Natural killer cell (primary cell): Measurements from ENCODE around the gene TIAM1. TPM values are rescaled to one million over a fixed set of nuclear protein-coding genes. Genes with fewer than 3 reads are reported as not detected.

Experiments used
- ATAC-seq, 3 donors: fragments of 150-1000 bp in 2 of 3; fragments of 200-7000 bp in 1 of 3; cut with Tn5 transposase; 1 replicate in 1 of 3; 2 replicates in 2 of 3; pipeline ENCODE4 v1.10.0; 2021; ENCODE audit warnings: mild to moderate bottlenecking in 2 of 3, moderate library complexity in 2 of 3
- DNase-seq, 2 donors: peaks; one replicate each; pipeline versions ENCODE4 v3.0.0 to v3.0.0-alpha.2; 2013 to 2021; ENCODE audit warnings: mixed read lengths in 1 of 2
- H3K27ac ChIP-seq: one replicate; pipeline ENCODE4 v1.5.1; 2013; ENCODE audit warnings: mild to moderate bottlenecking, low read length
- H3K27me3 ChIP-seq: one replicate; pipeline ENCODE4 v1.6.1; 2013; ENCODE audit warnings: low read length; ENCODE audit not compliant: control insufficient read depth, insufficient read depth
- H3K36me3 ChIP-seq: one replicate; pipeline ENCODE4 v1.6.1; 2013; ENCODE audit warnings: low read length; ENCODE audit not compliant: control insufficient read depth, insufficient read depth
- H3K4me1 ChIP-seq: one replicate; pipeline ENCODE4 v1.6.1; 2013; ENCODE audit warnings: low read length; ENCODE audit not compliant: control insufficient read depth, insufficient read depth
- H3K4me3 ChIP-seq: one replicate; pipeline ENCODE4 v1.5.1; 2013; ENCODE audit warnings: low read length
- H3K9me3 ChIP-seq: one replicate; pipeline ENCODE4 v1.6.1; 2013; ENCODE audit warnings: low read length; ENCODE audit not compliant: control insufficient read depth, insufficient read depth
- H3K27ac Mint-ChIP-seq, 2 donors: one replicate each; pipeline ENCODE4 v1.8.0; 2022; ENCODE audit warnings: mild to moderate bottlenecking in 2 of 2, mixed read lengths in 2 of 2, moderate library complexity in 1 of 2
- H3K27me3 Mint-ChIP-seq, 2 donors: one replicate each; pipeline ENCODE4 v1.8.0; 2022; ENCODE audit warnings: low read depth in 2 of 2, mixed read lengths in 2 of 2
- H3K36me3 Mint-ChIP-seq: one replicate; pipeline ENCODE4 v1.8.0; 2022; ENCODE audit warnings: mixed read lengths
- H3K4me1 Mint-ChIP-seq, 2 donors: one replicate each; pipeline ENCODE4 v1.8.0; 2022; ENCODE audit warnings: mixed read lengths in 2 of 2
- H3K4me3 Mint-ChIP-seq: one replicate; pipeline ENCODE4 v1.8.0; 2022; ENCODE audit warnings: mild to moderate bottlenecking, moderate library complexity, mixed read lengths
- H3K9me3 Mint-ChIP-seq, 2 donors: one replicate each; pipeline ENCODE4 v1.8.0; 2022; ENCODE audit warnings: mixed read lengths in 2 of 2
- whole genome bisulfite sequencing: methylation state at CpG from one replicate; pipeline ENCODE4 v1.1.7; 2013; ENCODE audit warnings: missing lambda C conversion rate; ENCODE audit not compliant: insufficient coverage; 5-methylcytosine and 5-hydroxymethylcytosine counted together
- intact Hi-C: fragments of 100-400 bp; cut with micrococcal nuclease; formaldehyde crosslinking; loops from one replicate; pipeline ENCODE4 v1.14.2; 2022
- total RNA-seq, 4 donors: library from RNA; stranded (reverse); fragments of 120-200 nt in 1 of 4; gene quantifications; one replicate each; pipeline versions ENCODE4 v1.2.3 to v1.2.4, GENCODE V29; 2013 to 2022
- TF ChIP-seq, protein P1 (sequence below): fragments of 200-600 bp; IDR thresholded peaks from one replicate; pipeline ENCODE4 v1.8.0; 2022; ENCODE audit warnings: antibody characterized with exemption

Gene TIAM1
- total RNA-seq, 3 donors from 2014 or later (not counting 1 experiment from before 2014, with no cell fraction given), result 19.1 to 32.3 (median 19.4) TPM

GRCh38 chr21:31205412-31205811, 138.6 kb downstream of the TIAM1 start:
- no peak overlapping the region for H3K27ac Mint-ChIP-seq
- no peaks in the 10 kb centered on the region for H3K27me3 Mint-ChIP-seq
- DNase-seq, result no peak
- intact Hi-C loops, result no loop called here
- no peaks in the 10 kb centered on the region for H3K36me3 ChIP-seq
- H3K36me3 Mint-ChIP-seq, result no peaks in the 10 kb centered on the region
- no peak overlapping the region for H3K4me3 Mint-ChIP-seq
- 86% methylated on average over 1 of the region's 1 CpG for WGBS
- no peaks in the 10 kb centered on the region for H3K27me3 ChIP-seq
- H3K9me3 Mint-ChIP-seq, result no peaks in the 10 kb centered on the region
- no peak overlapping the region for H3K27ac ChIP-seq
- TF ChIP-seq, protein P1, sequence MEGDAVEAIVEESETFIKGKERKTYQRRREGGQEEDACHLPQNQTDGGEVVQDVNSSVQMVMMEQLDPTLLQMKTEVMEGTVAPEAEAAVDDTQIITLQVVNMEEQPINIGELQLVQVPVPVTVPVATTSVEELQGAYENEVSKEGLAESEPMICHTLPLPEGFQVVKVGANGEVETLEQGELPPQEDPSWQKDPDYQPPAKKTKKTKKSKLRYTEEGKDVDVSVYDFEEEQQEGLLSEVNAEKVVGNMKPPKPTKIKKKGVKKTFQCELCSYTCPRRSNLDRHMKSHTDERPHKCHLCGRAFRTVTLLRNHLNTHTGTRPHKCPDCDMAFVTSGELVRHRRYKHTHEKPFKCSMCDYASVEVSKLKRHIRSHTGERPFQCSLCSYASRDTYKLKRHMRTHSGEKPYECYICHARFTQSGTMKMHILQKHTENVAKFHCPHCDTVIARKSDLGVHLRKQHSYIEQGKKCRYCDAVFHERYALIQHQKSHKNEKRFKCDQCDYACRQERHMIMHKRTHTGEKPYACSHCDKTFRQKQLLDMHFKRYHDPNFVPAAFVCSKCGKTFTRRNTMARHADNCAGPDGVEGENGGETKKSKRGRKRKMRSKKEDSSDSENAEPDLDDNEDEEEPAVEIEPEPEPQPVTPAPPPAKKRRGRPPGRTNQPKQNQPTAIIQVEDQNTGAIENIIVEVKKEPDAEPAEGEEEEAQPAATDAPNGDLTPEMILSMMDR, result no peak
- H3K4me1 ChIP-seq, result no peaks in the 10 kb centered on the region
- no peaks in the 10 kb centered on the region for H3K9me3 ChIP-seq
- no peak for ATAC-seq
- no peaks in the 10 kb centered on the region for H3K4me1 Mint-ChIP-seq
- no peak overlapping the region for H3K4me3 ChIP-seq

DNA sequence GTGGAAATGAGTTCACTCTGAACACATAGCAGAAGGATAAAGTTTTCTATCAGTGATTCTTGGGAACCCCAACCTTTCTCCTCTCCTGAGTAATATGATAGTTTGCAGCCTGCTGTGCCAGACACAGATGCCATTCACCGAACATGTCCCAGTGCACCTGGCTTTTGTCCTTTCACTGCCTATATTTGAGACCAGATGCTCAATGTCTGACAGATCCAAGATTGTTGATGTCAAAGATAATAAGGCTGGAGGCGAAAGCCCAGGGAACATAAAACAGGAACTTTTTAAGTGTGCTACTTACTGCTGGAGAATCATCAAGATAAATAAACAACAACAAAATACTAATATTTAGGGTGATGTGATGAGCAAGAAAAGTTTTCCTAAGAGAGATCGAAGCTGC, 139.3 kb downstream of the TIAM1 start:
- DNase-seq (no peak), ATAC-seq (no peak)
- TF ChIP-seq, protein P1, result no peak
- H3K4me1 ChIP-seq, result no peaks in the 10 kb centered on the region
- no peak overlapping the region for H3K4me3 ChIP-seq
- intact Hi-C loops, result no loop called here
- H3K36me3 ChIP-seq, result no peaks in the 10 kb centered on the region
- 92% methylated on average over 2 of the region's 3 CpGs for WGBS
- no peaks in the 10 kb centered on the region for H3K27me3 ChIP-seq
- H3K27ac ChIP-seq, result no peak overlapping the region
- Mint-ChIP-seq H3K9me3 (no peaks in the 10 kb centered on the region), H3K4me1 (no peaks in the 10 kb centered on the region), H3K36me3 (no peaks in the 10 kb centered on the region), H3K27ac (no peak overlapping the region), H3K4me3 (no peak overlapping the region), H3K27me3 (no peaks in the 10 kb centered on the region)
- no peaks in the 10 kb centered on the region for H3K9me3 ChIP-seq

GRCh38 chr21:31203431-31204054, 140.5 kb downstream of the TIAM1 start:
- Histone ChIP-seq H3K27me3 (no peaks in the 10 kb centered on the region), H3K27ac (no peak overlapping the region), H3K36me3 (no peaks in the 10 kb centered on the region), H3K9me3 (no peaks in the 10 kb centered on the region), H3K4me3 (no peak overlapping the region), H3K4me1 (no peaks in the 10 kb centered on the region)
- no peak overlapping the region for H3K27ac Mint-ChIP-seq
- H3K4me3 Mint-ChIP-seq, result no peak overlapping the region
- ATAC-seq (no peak), DNase-seq (no peak)
- TF ChIP-seq, protein P1, result no peak
- H3K27me3 Mint-ChIP-seq, result no peaks in the 10 kb centered on the region
- no peaks in the 10 kb centered on the region for H3K9me3 Mint-ChIP-seq
- H3K4me1 Mint-ChIP-seq, result no peaks in the 10 kb centered on the region
- intact Hi-C loops, result no loop called here
- 97% methylated on average over 3 of the region's 5 CpGs for WGBS
- no peaks in the 10 kb centered on the region for H3K36me3 Mint-ChIP-seq

DNA sequence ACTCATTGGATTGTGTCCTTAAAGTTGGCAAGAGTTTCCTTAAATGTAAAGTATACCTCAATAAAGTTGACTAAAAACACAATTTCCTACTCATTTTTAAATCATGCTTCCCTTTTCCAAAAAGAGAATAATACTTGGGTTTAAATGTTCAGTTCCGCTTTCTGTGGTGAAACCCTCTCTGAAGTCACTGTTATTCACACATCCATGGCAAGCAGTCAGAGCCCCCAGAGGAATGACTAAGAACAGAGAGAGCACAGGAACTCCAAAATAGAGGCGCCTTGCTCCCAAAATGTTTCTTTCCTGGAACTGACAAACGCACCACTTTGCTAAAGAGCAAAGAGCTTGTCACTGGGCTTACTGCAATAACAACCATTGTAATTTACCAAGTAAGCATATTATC, 142.5 kb downstream of the TIAM1 start:
- Histone ChIP-seq H3K9me3 (no peaks in the 10 kb centered on the region), H3K27ac (no peak overlapping the region), H3K4me3 (no peak overlapping the region), H3K36me3 (no peaks in the 10 kb centered on the region), H3K4me1 (no peaks in the 10 kb centered on the region), H3K27me3 (no peaks in the 10 kb centered on the region)
- H3K4me1 Mint-ChIP-seq, result no peaks in the 10 kb centered on the region
- ATAC-seq (no peak), DNase-seq (no peak)
- H3K27me3 Mint-ChIP-seq, result no peaks in the 10 kb centered on the region
- H3K9me3 Mint-ChIP-seq, result no peaks in the 10 kb centered on the region
- intact Hi-C loops, result no loop called here
- H3K27ac Mint-ChIP-seq, result no peak overlapping the region
- no peak overlapping the region for H3K4me3 Mint-ChIP-seq
- 41% methylated on average over 3 of the region's 3 CpGs for WGBS
- TF ChIP-seq, protein P1, result no peak
- H3K36me3 Mint-ChIP-seq, result no peaks in the 10 kb centered on the region
